K562 (cell line): ENCODE results near the gene HSD11B1L. TPM values are rescaled to one million over a fixed set of nuclear protein-coding genes. Genes with fewer than 3 reads are reported as not detected.

Source experiments
- ATF7 ChIP-seq: fragments of 450-650 bp; IDR thresholded peaks from 2 replicates; pipeline ENCODE4 v1.7.1; 2014; ENCODE audit warnings: mild to moderate bottlenecking, moderate library complexity
- BCOR ChIP-seq: fragments of 450-650 bp; IDR thresholded peaks from 2 replicates; pipeline ENCODE4 v1.6.1; 2016
- BRF2 ChIP-seq: IDR thresholded peaks from 3 replicates; pipeline ENCODE4 v1.6.1; 2011; ENCODE audit warnings: borderline replicate concordance, mild to moderate bottlenecking; ENCODE audit not compliant: insufficient read length, insufficient read depth
- HDAC3 ChIP-seq: fragments of 450-650 bp; IDR thresholded peaks from 2 replicates; pipeline ENCODE4 v1.6.1; 2018; ENCODE audit warnings: borderline replicate concordance, mild to moderate bottlenecking, moderate library complexity; ENCODE audit not compliant: partially characterized antibody
- HOMEZ ChIP-seq: fragments of 250-450 bp; sonication (Bioruptor Pico); IDR thresholded peaks from 2 replicates; pipeline ENCODE4 v1.4.0; 2020; ENCODE audit warnings: mild to moderate bottlenecking, moderate library complexity
- NR2C2 ChIP-seq, 2 experiments: fragments of 200-800 bp in 1 of 2; sonication (Bioruptor generic) in 1 of 2; sonication (generic) in 1 of 2; formaldehyde crosslinking in 1 of 2; IDR thresholded peaks; 2 replicates each; pipeline versions ENCODE4 v1.6.1 to v1.8.0; 2016 to 2022; ENCODE audit warnings: mild to moderate bottlenecking in 1 of 2, missing compliant biosample characterization in 1 of 2, missing genetic modification characterization in 1 of 2, missing genetic modification reagents in 1 of 2
- PATZ1 ChIP-seq: fragments of 250-450 bp; sonication (Bioruptor Pico); IDR thresholded peaks from 2 replicates; pipeline ENCODE4 v1.5.0; 2020; ENCODE audit warnings: mild to moderate bottlenecking, borderline replicate concordance
- PKNOX1 ChIP-seq: fragments of 450-650 bp; IDR thresholded peaks from 2 replicates; pipeline ENCODE4 v1.6.1; 2016
- POLR2A ChIP-seq: fragments of 450-650 bp; conservative IDR thresholded peaks from 2 replicates; pipeline ENCODE4 v1.6.1; 2016
- RBM17 ChIP-seq: fragments of 200-400 bp; formaldehyde crosslinking; IDR thresholded peaks from 2 replicates; pipeline ENCODE4 v1.6.1; 2017; ENCODE audit warnings: low read depth, mild to moderate bottlenecking, low read length, borderline replicate concordance
- RBM25 ChIP-seq: fragments of 200-400 bp; formaldehyde crosslinking; IDR thresholded peaks from 2 replicates; pipeline ENCODE4 v1.6.1; 2018; ENCODE audit warnings: low read length, low read depth, moderate library complexity; ENCODE audit not compliant: severe bottlenecking
- SNRNP70 ChIP-seq: fragments of 200-400 bp; formaldehyde crosslinking; optimal IDR thresholded peaks from 2 replicates; pipeline ENCODE3; 2017; ENCODE audit warnings: low read depth, low read length
- SUPT5H ChIP-seq: fragments of 450-650 bp; IDR thresholded peaks from 2 replicates; pipeline ENCODE4 v1.6.1; 2016
- TRIM25 ChIP-seq: fragments of 450-650 bp; IDR thresholded peaks from 2 replicates; pipeline ENCODE4 v1.7.0; 2016; ENCODE audit warnings: borderline replicate concordance
- ZBTB33 ChIP-seq: sonication (generic); formaldehyde crosslinking; IDR thresholded peaks from 2 replicates; pipeline ENCODE4 v1.8.1; 2023; ENCODE audit warnings: mild to moderate bottlenecking, missing genetic modification reagents
- ZNF780A ChIP-seq: fragments of 250-450 bp; sonication (Bioruptor Pico); IDR thresholded peaks from 2 replicates; pipeline ENCODE4 v1.5.0; 2021; ENCODE audit warnings: mild to moderate bottlenecking
- polyA plus RNA-seq, 8 experiments: library from polyadenylated mRNA; depleted of rRNA in 4 of 8; stranded (reverse) in 5 of 8; unstranded in 3 of 8; fragments of >200 nt; fragmentation: Nextera tagmentation in 2 of 8; fragmentation: Illumina TruSeq in 1 of 8; extraction: Ambion mirVana in 2 of 8; extraction: Trizol in 1 of 8; gene quantifications; 2 replicates each; pipeline versions ENCODE4 v1.2.1 to v1.2.3, GENCODE V29; 2011 to 2014; ENCODE audit warnings: inconsistent platforms in 1 of 8, missing spikeins in 1 of 8
- total RNA-seq, 7 experiments: library from RNA; depleted of rRNA in 6 of 7; stranded (reverse); fragments of >200 nt in 6 of 7; fragmentation: Illumina TruSeq in 2 of 7; extraction: Trizol in 2 of 7; gene quantifications; 2 replicates each; pipeline versions ENCODE4 v1.2.1 to v1.2.3, GENCODE V29; 2011 to 2021; ENCODE audit warnings: low replicate concordance in 1 of 7

The HSD11B1L gene
- total and polyA plus RNA-seq, 9 of the 15 experiments (the other 6 are each of a cell fraction or from before 2014, with no cell fraction given), result 0.31 to 7.7 (median 2.3) TPM

- 0 out of 2 replicates have a peak, but pooled peaks have one; percentile 54 for TF ChIP-seq NR2C2 (CRISPR knock-in tag; IDR thresholded peaks at IDR 0.05)
- TF ChIP-seq NR2C2 (tag; IDR thresholded peaks at IDR 0.05), result no peak
- TF ChIP-seq HDAC3, result no peak
- peak; percentile 94 for TF ChIP-seq RBM25
- 0 out of 2 replicates have a peak, but pooled peaks have one; percentile 14 for TF ChIP-seq HOMEZ (CRISPR knock-in tag)
- no peak for TF ChIP-seq PATZ1 (CRISPR knock-in tag)
- TF ChIP-seq ATF7, result 0 out of 2 replicates have a peak, but pooled peaks have one; percentile 2
- 0 out of 2 replicates have a peak, but pooled peaks have one; percentile 9 for TF ChIP-seq PKNOX1
- no peak for TF ChIP-seq RBM17
- TF ChIP-seq SNRNP70, result no peak
- TF ChIP-seq ZBTB33 (CRISPR knock-in tag), result peak; percentile 95
- no peak for TF ChIP-seq TRIM25
- 0 out of 2 replicates have a peak, but pooled peaks have one; percentile 58 for TF ChIP-seq BCOR
- TF ChIP-seq SUPT5H, result 0 out of 2 replicates have a peak, but pooled peaks have one; percentile 2
- no peak for TF ChIP-seq POLR2A
- TF ChIP-seq BRF2, result no peak
- no peak for TF ChIP-seq ZNF780A (CRISPR knock-in tag)
These were observed 6.8 kb downstream of the HSD11B1L start (continued) for GRCh38 chr19:5687360-5688198.
